ENCODE results near the gene TXNRD1. TPM values are rescaled to one million over a fixed set of nuclear protein-coding genes. Genes with fewer than 3 reads are reported as not detected.

Gene TXNRD1
- total RNA-seq, 1 donor = 350 TPM

GRCh38 chr12:104357421-104357952 is 141.9 kb downstream of the TXNRD1 start:
- peak; percentile 74 for DNase-seq (ENCODE audit: low read depth)
- H3K4me3 ChIP-seq (ENCODE audit: low read depth, low read length) = no peak overlapping the region
- TF ChIP-seq CTCF (IDR thresholded peaks at IDR 0.05; ENCODE audit: insufficient read depth, low read length) = no peak

GRCh38 chr12:104358353-104359003 is 142.9 kb downstream of the TXNRD1 start:
- no peak overlapping the region for H3K4me3 ChIP-seq (ENCODE audit: low read depth, low read length)
- TF ChIP-seq CTCF (IDR thresholded peaks at IDR 0.05; ENCODE audit: insufficient read depth, low read length) = peak; percentile 85
- DNase-seq (ENCODE audit: low read depth) = peak; percentile 75

GRCh38 chr12:104359216-104359615 is 143.6 kb downstream of the TXNRD1 start:
- peak; percentile 55 for DNase-seq (ENCODE audit: low read depth)
- TF ChIP-seq CTCF (IDR thresholded peaks at IDR 0.05; ENCODE audit: insufficient read depth, low read length) = no peak
- H3K4me3 ChIP-seq (ENCODE audit: low read depth, low read length) = no peak overlapping the region

GRCh38 chr12:104360157-104360556 is 144.6 kb downstream of the TXNRD1 start:
- TF ChIP-seq CTCF (IDR thresholded peaks at IDR 0.05; ENCODE audit: insufficient read depth, low read length) = no peak
- H3K4me3 ChIP-seq (ENCODE audit: low read depth, low read length) = no peak overlapping the region
- peak; percentile 86 for DNase-seq (ENCODE audit: low read depth)

GRCh38 chr12:104360983-104361707 is 145.6 kb downstream of the TXNRD1 start:
- TF ChIP-seq CTCF (IDR thresholded peaks at IDR 0.05; ENCODE audit: insufficient read depth, low read length) = no peak
- DNase-seq (ENCODE audit: low read depth) = peak; percentile 80
- no peak overlapping the region for H3K4me3 ChIP-seq (ENCODE audit: low read depth, low read length)

- H3K4me3 ChIP-seq (ENCODE audit: low read depth, low read length) = no peak overlapping the region
- TF ChIP-seq CTCF (IDR thresholded peaks at IDR 0.05; ENCODE audit: insufficient read depth, low read length) = no peak
- DNase-seq (ENCODE audit: low read depth) = no peak
Observed at GRCh38 chr12:104365921-104366410, 150.4 kb downstream of the TXNRD1 start.
